ENCODE data around the gene NEK11.
"Not testable (repeated sequence)": the region's sequence is repeated elsewhere in the genome, so short reads cannot be mapped to it uniquely, and the experiment has no call there.

The NEK11 gene

DNA sequence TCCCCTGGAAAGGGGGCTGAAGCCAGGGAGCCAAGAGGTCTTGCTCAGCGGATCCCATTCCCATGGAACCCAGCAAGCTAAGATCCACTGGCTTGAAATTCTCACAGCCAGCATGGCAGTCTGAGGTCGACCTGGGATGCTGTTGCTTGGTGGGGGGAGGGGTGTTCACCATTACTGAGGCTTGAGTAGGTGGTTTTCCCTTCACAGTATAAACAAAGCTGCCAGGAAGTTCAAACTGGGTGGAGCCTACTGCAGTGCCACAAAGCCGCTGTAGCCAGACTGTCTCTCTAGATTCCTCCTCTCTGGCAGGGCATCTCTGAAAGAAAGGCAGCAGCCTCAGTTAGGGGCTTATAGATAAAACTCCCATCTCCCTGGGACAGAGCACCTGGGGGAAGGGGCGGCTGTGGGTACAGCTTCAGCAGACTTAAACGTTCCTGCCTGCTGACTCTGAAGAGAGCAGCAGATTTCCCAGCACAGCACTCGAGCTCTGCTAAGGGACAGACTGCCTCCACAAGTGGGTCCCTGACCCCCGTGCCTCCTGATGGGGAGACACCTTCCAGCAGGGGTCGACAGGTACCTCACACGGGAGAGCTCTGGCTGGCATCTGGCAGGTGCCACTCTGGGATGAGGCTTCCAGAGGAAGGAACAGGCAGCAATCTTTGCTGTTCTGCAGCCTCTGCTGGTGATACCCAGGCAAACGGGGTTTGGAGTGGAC is 15.8 kb downstream of the NEK11 start:
- DNase-seq (ENCODE audit: low spot score), result not testable (repeated sequence)

- DNase-seq (ENCODE audit: low spot score), result no peak
Observed at GRCh38 chr3:131047582-131047981, 20.9 kb downstream of the NEK11 start.

DNA sequence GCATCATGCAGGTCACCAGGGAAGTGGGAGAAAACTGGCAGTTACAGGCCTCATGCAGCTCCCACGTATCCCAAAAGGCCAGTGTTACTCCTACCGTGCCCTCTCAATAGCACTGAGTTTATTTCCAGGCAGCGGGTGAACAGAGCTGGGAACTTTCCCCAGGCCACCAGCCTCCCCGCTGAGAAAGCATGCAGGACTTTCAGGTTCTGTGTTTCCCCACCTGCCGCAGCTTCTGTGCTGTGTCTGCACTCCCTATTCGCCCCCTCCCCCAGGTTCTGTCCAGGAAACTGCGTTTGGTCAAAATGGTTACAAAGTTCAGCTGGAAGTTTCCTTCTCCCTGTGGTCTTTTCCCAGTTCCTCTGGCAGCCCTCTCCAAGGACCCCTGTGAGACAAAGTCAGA is 21.4 kb downstream of the NEK11 start:
- DNase-seq (ENCODE audit: low spot score), result no peak

GRCh38 chr3:131050001-131050400 is 23.3 kb downstream of the NEK11 start:
- DNase-seq (ENCODE audit: low spot score), result no peak

- DNase-seq (ENCODE audit: low spot score), result peak; percentile 8
Observed at GRCh38 chr3:131053043-131053859, 26.6 kb downstream of the NEK11 start.

DNA sequence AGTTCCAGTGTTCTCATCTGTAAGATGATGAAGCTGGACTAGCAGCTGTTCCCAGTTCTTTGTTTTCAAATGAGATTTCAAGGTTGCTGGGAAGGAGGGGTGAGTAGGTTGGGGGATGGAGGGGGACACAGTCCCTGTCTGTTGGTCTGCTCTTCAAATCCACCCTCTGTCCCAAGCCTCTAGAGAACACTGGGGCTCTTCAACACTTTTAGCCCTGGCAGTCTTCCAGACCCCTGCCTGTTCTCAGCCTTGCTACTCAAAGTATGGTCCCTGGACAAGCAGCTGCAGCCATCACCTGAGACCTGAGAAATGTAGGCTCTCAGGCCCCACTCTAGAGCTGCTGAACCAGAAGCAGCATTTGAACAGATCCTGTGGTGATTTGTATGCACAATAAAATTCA is 41.3 kb downstream of the NEK11 start:
- DNase-seq (ENCODE audit: low spot score), result no peak

- no peak for DNase-seq (ENCODE audit: low spot score)
Observed at GRCh38 chr3:131072099-131072559, 45.5 kb downstream of the NEK11 start.

DNA sequence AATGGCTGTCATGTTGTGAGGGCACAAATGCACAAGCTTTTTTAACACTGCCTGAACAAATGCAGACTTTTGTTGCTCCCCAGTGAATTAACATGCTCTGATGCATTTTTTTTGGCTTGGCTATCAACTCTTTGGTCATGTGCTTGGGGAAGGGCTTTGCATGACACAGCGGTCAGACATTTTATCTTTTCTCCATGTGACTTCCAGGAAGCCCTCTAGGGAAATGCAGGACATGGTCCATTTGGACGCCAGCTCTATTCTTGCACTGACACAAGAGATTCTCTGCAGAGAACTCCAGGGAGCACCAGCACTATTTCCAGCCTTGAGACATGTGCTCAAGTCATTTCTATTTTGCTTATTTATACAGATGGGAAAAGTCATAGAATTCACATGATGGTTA is 46.2 kb downstream of the NEK11 start:
- DNase-seq (ENCODE audit: low spot score), result no peak

- DNase-seq (ENCODE audit: low spot score), result no peak
Observed at GRCh38 chr3:131075632-131076328, 49.1 kb downstream of the NEK11 start.

- no peak for DNase-seq (ENCODE audit: low spot score)
Observed at GRCh38 chr3:131077904-131078303, 51.2 kb downstream of the NEK11 start.

GRCh38 chr3:131079086-131079485 is 52.4 kb downstream of the NEK11 start:
- DNase-seq (ENCODE audit: low spot score), result no peak

GRCh38 chr3:131081224-131081623 is 54.5 kb downstream of the NEK11 start:
- DNase-seq (ENCODE audit: low spot score), result no peak

- no peak for DNase-seq (ENCODE audit: low spot score)
Observed at GRCh38 chr3:131082246-131082645, 55.6 kb downstream of the NEK11 start.

DNA sequence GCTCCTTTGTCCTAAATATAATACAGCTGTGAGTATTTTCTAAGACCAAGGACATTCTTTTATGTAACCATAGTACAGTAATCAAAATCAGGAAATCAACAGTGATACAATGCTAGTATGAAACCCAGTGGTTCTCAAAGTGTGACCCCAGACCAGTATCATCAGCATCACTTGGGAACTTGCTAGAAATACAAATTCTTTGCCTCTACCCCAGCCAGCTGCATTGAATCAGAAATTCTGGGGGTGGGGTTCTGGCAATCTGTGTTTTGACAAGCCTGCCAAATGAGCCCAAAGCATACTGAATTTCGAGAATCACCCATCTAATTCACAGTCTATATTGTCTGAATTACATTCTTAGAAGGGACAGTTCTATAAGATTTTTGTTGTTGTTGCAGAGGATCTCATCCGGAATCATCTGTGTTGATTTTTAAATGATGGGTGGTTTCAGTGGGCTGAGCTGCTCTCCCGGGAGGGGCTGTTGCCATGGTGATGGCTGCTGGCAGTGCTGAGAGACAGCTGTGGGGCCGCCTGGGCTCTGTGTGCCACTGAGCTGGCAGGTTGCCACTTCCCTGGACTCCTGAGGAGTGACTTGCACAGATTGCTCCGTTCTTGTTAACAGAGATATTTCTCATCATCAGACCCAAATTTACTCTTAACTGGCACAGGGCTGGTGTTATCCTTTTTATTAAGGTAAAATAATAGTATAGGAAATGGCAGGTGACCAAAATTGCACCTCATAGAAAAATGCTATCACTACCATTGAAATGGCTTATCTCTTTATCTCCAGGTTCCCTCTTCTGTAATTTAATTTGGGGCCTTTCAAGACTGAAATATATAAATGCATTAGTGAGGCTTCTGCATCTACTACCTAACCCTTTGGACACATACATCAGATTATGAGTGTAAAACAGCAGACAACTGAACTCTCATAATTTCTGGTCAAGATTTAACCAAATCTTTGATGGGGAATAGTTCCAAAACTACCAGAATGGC is 56.5 kb downstream of the NEK11 start:
- DNase-seq (ENCODE audit: low spot score), result peak; percentile 85

GRCh38 chr3:131091768-131092167 is 65.1 kb downstream of the NEK11 start:
- DNase-seq (ENCODE audit: low spot score), result no peak

DNA sequence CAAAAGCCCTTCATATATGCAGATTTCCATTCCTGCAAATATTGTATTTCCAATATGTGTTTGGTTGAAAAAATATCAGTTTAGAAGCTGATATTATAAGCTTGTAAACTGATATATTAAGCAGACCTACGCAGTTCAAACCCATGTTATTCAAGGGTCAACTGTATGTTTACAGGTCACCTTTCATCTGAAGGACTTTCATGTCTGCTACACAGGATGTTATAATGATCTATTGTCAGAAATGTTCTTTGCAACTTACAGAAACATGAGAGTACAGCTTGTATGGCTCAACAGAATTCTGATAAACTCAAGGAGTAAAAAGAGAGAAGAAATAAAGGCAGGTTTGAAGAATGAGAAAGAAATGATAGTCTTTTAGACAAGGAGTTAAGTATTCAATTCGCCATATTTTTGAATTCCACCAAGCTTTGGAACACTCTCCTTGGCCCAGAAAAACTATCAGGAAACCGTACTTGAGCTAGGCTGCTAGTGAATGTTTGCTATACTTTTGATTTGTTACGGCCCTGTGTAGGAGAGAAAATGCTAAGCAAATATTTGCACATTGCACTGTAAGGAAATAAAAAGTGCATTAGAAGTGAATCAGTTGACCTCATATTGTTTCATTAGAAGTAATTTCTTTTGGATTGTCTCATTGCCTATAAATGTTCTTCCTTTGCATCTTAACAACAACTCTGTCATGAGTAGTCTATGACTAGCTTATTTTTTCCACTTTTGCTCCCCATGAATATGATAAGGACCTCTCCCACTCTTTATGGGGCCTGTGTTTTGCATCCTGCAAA is 81.2 kb downstream of the NEK11 start:
- no peak for DNase-seq (ENCODE audit: low spot score)

DNA sequence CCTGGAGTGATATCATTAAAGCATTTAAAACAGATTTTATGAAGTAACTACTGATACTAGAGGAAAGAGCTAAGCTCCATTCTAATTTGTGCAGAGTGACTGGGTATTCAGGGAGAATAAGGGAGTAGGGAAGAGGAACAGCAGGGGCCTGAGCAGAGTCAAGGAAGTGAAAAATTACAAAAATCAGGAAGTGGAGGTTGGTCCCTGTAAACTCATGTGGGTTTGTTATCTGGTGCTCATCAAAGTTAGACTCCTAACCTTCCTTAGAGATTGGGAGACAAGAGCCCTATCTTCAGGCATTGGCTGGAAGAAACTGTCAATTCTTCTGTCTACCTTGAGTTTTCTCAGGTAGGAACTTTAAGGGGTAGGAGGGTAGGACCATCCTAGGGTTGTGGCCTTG is 82.5 kb downstream of the NEK11 start:
- no peak for DNase-seq (ENCODE audit: low spot score)

DNA sequence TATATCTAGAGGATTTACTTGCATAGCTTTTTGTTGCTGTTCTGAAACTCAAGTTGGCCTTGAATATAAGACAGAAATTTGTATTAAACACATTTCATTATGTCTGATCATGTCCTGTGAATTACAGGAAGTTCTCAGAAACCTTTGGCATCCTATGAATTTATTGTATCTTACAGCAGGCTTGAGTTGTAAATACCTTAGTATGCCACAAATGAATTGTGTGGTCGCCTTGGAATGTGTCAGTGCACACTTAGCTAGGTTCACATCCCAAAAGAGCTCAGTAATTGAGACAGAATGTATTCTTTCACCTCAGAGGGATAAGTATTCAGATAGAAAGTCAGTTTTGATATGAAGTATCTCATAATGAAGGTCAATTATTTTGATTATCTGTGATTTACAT is 83.4 kb downstream of the NEK11 start:
- DNase-seq (ENCODE audit: low spot score), result no peak

DNA sequence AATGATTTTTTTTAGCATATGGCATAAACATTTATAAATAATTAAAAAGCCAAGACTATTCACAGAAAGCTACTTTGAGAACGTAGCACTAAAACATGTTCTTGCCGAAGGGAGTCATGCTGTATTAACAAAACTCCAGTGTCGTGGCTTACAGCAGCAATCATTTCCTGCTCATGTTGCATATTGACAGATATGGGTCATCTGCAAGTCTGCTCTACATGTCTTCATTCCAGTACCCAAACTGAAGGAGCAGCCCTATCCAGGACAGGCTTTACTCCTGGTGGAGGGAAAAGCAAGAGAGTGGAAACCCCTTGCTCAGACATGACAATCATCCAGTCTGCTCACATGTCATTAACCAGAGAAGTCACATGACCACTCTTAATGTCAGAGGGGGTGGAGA is 87.6 kb downstream of the NEK11 start:
- DNase-seq (ENCODE audit: low spot score), result peak; percentile 15

- no peak for DNase-seq (ENCODE audit: low spot score)
Observed at GRCh38 chr3:131125684-131126083, 99.0 kb downstream of the NEK11 start.

- no peak for DNase-seq (ENCODE audit: low spot score)
Observed at GRCh38 chr3:131140891-131141290, 114.2 kb downstream of the NEK11 start.
